IPS DF 4.7 (cell line): ENCODE results near the gene IL2RA.
"Not testable (repeated sequence)": the region's sequence is repeated elsewhere in the genome, so short reads cannot be mapped to it uniquely, and the experiment has no call there.

Source experiments
- DNase-seq: peaks from one replicate; pipeline ENCODE4 v3.0.0-alpha.2; 2013; ENCODE audit warnings: low spot score; ENCODE audit errors: extremely low read depth

The IL2RA gene

DNA sequence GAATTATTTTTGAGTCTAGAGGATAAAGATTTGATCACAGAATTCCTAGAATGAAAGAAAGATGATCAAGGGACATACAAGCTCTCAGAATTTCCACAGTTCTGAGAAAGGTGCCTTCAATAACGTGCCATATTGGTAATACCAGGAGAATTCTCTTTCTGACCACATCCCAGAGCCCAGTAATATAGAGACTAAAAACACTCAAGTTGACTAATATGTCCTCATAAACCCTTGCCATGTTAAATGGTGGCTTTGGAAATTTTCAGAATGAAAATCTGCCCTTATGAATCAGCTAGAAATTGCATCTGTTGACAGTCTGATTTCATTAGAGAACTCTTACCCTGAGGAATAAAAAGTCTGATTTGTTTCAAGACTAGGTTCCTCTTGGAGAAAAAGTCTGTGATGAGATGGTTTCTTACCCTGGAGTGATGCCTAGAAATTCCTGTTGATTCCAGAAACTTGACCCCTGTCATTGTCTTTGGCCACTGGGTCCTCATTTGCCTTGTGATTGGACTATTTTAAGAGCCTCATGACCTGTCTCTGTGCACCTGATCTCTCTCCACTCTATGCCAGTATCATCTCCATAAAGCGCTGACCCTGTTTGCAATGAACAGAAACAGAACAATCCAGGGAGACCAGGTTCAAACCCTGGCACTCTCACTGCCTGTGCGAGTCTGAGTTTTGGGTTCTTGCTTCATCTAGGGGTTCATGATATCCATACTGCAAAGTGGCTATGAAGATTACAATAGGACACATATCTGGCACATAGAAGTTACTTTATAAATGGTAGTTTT, 3.3 kb downstream of the IL2RA start:
- DNase-seq = no peak

DNA sequence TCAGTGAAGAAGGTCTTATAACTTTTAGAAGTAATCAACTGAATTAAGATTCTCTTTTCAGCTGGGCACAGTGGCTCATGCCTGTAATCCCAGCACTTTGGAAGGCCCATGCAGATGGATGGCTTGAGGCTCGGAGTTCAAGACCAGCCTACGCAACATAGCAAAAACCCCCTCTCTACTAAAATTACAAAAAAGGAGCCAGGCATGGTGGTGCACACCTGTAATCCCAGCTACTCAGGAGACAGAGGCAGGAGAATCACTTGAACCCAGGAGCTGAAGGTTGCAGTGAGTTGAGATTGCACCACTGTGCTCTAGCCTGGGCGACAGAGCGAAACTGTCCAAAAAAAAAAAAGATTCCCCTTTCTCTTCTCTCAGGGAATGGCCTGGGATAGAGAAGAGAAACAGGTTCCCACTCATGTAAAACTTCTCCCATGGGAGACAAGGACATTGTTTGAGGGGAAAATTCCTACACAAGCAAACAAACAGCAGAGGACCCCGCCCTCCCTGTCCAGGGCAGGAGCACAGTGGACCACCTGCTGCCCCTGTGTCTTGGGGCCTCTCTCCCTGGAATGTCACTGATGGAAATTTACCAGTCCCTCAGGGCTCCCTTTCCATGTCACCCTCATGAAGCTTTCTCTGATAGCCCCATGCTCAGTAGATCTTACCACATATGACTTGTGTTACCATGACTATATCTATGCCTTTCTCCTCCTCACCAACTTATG, 5.6 kb downstream of the IL2RA start:
- no peak for DNase-seq

DNA sequence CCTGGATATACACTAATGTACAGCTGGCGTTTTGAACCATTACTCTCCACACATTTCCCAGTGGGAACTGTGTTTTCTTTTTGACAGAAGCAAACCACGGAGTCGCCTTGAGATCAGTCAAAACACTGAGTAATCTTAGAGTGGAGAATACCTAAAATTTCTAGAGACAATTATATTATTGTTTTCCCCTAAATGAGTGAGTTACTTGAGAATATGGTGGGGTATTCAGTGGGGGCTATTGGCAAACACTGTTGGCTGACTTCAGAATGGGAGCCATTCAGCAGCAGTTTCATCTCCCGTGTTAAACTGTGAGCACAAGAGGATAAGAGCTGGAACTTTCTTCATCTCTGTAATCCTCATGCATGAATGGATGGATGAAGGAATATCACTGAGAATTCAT, 6.2 kb downstream of the IL2RA start:
- DNase-seq = no peak

DNA sequence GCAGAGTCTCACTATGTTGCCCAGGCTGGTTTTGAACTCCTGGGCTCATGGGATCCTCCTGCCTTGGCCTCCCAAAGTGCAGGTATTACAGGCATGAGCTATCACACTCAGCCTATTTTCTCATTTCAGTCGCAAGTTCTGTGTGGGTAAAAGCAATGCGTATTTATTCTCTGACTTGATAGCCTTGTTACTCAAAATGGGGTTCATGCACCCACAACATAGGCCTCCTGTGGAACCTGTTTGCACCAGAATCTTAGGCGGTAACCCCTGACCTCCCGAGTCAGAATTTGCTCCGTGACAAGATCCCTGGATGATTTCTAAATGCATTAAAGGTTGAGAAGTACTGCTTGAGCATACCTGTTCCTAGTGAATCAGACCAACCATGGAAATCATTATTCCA, 7.3 kb downstream of the IL2RA start:
- DNase-seq = no peak

DNA sequence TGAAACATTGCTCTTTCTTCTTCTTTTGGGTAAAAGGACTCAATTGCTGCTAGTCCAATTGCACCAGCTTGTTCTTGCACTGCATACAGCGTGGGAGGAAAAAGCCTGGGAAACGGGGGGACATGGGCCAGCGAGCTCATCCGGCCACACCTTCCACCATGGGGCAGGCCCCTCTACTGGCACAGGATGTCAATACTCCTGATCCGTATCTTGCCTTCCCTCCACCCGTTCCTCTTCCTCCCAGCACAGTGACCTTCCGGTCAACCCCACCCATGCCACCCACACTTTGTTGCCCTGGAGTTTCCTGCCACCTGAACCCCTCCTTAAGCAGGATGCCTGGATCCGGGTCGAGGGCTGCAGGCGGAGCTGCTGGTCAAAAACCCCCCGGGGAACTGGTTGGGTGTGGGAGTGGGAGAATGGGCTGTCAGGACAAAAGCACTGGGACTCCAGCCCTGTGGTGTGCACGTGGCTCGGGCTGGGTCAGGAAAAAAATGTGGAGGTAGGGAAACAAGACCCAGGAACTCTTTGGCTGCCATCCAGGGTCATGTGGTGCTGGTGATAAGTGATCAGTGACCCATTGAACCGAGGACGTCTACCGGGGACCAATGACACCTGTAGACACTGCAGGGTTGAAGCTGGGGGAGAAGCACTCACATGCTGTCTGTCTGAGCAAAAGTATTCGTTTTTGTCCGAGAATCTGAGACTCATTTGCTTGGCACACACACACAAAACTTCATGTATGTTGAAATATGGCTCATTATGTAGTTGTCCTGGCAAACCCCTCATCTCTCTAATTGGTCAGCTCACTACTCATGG, 8.1 kb downstream of the IL2RA start:
- no peak for DNase-seq

DNA sequence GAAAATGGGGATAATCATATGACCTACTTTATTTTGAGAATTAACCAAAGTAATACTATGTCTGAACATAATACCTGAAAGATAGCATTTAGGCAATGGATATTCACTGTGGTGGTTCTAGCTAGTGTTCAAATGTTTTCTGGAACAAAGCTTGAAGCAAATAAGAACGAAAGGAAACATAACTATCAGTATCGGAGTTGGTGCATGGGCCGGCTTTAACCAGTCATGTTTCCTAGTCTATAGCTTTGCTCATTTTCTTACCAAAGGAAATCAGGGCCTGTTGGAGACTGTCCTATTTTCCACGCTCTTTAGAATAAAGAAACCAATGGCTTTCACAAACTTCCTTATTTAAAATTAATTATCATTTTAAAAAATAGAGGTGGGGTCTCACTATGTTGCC, 8.9 kb downstream of the IL2RA start:
- no peak for DNase-seq

DNA sequence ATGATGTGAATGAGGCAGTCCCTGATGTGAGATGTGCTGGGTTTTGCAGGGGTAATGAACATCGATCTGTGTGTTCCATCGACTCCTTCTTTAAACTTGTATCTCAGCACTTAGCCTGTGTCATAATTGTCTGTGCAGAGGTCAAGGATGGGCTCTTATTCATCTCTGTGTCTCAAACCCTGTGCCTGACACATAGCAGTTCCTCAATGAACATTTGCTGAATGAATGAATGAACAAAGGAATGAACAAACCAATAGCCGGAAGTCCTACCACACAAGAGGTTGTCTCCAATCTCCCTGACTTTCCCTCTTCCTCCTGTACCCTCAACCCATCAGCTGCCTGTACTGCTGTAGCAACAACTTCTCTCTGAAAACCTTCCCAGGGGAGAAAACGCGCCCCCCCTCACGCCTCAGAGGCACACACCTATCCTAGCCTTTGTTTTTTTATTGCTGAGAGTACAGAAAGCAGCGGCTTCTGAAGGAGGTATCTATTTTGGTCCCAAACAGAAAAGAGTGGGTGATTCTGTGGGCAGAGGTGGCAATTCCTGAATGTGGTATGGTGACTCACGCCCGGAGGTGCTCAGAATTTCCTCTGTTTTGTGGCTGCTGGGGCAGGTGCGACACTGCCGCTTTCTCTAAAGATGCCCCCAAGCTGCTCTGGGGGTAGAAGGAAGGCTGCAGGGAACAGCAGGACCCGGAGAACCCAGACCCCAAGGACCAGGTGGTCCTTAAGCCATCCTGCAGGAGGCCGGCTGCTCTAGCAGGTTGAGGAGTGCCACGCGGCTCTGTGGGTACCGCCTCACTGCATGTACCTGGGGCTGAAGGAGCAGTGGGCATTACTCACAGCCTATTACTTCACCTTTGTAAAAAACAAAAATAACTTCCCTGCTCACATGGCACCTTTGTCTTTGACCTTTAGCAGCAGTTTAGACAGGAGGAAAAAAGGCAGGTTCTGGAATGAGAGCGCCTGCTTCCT, 9.6 kb downstream of the IL2RA start:
- no peak for DNase-seq

DNA sequence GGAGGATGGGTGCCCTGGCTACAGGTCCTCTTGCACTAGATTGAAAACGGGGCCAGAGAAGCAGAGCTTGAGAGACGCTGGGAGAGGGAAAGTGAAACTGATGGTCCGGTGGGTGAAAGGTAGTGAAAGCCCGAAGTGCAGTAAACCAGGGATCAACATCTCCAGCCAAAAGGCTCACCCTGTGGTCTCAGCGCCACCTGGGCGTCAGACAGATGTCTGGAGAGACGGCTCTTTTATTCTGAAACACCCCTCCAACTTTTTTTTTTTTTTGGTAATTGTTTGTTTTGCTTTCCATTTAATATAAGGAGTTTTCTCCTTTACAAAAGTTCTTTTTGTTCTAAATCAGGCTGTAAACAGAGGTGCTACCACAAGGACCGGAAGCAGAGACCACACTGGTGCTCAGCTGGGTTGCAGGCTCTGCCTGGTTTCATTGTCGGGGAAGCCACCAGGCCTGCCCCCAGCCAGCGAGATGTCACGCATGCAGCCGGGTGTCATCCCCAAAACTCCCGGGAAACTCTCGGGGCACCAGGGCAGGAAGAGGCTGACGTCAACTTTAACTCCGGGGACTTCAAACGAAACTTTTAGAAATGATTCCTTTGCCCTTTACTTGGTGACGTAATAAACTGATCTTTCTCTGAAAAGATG, 11.2 kb downstream of the IL2RA start:
- no peak for DNase-seq

DNA sequence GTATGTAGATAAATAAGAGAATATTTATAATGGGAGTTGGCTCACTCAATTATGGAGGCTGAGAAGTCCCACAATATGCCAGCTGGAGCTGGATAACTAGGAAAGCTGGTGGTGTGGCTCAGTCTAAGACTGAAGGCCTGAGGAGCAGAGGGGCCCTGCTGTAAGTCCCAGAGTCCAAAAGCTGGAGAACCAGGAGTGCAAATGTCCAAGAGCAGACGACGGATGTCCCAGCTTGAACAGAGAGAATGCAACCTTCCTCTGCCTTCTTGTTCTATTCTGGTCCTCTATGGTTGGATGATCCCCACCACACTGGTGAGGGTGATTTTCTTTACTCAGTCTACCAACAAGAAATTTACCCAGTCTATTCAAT, 13.2 kb downstream of the IL2RA start:
- no peak for DNase-seq

DNA sequence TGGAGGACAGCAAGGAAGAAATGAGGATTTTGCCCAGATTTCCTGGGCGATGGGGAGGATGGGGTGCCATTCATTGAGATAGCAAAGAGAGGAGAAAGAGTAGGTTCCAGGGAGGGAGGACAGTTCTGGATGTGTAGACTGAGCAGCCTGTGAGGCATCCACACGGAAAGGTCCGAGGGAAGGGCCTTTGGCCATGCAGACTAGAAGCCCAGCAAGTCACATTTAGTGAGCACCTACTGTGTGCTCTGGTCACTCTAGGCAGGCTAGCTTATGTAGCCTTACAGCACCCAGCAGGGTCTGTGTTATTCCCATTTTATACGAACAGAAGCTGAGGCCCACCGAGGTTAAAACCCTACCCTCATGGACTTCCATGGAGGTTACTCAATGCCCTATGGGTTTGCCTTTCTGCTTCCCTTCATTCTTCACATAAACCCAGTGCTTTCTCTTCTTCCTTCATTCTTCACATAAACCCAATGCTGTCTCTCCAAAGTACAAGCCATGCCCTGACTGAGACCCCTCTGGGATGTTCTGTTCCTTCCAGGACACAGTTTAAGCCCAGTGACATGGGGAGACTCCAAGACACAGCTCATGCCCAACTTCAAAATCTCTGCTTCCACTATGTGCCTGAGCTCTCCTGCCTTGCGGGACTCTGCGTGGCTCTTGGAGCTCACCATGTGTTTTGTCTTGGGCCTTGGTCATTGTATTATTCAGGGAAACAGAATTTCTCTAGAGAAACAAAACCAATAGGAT, 13.7 kb downstream of the IL2RA start:
- DNase-seq = no peak

DNA sequence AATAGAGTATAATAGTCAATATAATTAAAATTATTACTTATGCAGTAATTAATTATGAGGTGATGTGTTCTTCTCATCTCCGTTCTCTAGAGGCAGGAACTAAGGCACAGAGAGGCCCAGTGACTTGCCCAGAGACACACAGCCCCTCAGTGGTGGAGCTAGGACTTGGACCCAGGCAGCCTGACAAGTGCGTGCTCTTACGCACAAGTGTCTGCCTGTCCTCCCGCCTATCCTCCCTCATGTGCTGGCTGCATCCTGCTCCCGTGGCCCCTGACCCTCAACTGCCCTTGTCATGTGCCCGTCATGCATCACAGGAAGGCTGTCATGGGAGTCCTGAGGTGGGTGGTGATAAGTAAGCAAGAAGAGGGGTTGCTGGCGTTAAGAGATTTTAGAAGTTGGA, 14.3 kb downstream of the IL2RA start:
- no peak for DNase-seq

DNA sequence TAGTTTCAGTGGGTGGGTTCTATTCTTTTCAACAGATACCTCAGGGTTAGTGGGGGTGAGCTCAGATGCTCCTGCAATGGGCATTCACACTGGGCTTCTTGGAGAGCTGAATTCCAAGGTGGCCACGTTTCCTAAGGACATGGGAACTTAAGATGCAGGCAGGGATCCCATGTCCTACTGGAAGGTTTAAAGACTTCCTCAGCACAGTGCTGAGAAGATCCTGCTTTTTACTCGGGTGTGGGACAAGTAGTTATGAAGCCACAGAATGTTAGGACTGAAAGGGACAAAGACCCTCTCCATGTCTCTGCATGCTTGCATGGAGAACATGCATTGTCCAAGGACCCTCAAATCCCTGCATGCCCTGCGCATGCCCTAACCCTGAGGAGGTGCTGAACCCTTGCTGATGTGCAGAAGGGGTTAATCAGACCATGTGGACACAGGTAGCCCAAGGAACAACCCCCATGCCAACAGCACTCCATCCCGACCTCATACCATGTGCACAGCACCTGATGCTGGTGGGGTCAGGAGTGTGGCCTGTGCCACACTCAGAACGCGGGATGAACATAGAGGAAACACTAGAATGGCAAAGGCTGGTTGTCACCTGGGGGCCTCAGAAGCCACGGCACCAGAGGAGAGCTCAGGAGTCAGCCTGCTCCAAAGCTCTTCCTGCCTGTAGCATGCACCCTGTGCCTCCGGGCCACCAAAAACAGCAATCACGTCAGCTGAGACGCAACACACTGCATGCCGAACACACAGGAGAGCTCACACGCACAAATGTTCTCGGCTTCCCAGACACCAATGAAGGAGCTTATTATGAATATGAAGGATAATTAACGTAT, 15.2 kb downstream of the IL2RA start:
- DNase-seq = no peak

DNA sequence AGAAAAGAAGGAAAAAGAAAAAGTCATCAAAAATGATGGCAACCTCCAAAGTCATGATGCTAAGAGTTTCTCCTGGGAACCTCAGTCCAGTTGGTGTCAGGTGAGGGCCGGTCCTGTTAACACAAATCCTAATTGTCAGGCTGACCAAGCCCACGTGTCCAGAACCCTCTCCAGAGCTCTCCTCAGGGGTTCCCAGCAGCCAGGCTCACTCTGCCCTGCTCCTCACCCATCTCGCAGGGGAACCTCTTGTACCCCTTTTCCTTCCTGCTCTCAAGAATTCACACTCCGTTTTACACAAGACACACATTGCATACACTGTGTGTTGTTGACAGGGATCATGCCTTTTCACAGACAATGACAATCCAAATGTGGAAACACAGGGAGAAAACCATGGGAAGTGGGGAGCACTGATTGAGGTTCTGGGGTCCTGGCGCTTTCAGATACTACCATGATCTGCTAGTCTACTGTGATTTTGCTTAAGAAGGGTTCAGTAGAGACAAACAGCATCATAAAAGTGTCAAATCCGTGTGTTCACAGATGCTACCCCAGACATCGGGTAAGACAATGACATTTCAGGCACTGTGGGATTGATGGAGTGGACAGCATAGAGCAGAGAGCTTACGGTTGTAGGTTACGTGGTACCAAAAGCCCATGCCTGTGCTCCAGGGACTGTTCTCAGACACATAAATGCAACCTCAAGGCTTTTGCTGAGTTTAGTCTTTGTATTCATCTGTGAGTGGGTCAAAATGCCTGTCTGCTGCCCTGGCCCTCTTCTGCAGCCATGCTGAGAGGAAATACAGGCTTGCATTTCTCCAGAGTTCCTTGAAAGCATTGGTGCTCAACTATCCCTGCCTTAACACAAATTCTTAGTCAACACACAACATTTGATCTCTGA, 16.0 kb downstream of the IL2RA start:
- DNase-seq = no peak

DNA sequence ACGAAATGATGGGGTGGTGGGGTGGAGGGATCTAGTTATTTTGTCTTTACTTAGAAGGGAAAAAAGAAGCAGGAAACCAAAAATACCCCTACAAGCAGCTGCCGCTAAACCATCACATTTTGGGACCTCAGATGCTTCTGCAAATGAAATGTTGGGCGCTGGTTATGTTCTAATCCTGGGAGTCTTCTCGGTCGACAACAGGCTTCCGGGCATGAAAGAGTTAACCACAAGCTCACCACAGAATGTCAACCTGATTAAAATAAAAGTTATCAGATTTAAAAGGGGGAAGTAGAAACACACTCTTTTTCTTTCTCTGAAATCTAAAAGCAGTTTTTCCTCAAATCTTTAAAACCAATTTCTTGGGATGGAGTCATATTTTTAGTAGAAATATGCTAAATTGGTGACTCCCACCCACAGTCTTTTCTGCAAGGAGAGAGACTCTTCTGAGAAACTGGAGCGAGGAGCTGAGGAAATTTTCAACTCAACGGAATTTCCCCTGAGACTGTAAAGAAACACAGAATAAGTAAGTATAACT, 16.8 kb downstream of the IL2RA start:
- DNase-seq = no peak

DNA sequence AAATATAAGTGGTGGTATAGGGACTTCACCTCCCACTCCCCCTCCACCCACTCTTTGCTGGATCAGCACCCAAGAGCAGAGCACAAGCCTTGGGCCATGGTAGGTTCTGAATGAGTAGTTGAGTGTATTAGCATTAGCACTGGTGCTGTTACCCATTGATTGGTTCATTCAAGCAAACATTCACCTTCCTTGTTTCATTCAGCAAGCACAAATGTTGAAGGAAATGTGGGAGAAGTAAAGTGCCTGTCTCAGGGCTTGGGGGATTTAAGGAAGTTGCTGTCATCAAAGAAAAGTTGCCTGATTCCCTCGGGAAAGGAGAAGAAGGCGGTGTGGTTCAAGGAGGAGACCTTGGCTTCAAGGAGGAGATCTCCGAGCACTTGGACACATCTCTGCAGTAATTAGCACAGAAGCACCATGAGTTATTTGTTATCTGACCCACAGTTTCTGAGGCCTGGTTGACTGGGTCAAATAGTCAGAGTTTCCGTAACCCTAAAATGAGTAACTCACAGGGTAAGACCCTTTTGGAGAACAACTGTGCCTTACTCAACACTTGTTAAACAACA, 17.3 kb downstream of the IL2RA start:
- no peak for DNase-seq

DNA sequence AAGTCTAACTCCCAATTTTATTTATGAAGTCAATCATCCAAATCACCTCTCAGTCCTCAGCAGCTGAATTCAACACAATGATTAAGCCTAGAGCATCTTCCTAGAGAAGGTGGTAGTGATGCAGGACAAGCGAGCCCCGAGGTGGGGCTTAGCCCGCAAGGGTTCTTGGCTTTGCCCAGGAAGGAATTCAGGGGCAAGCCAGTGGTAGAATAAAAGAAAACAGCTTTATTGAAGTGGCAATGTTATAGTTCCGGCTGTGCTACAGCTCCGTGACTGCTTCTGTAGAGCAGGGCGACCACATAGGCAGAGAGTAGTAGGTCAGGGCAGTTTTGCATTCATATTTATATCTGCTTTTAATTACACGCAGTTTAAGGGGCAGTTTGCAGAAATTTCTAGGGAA, 18.1 kb downstream of the IL2RA start:
- DNase-seq = no peak

DNA sequence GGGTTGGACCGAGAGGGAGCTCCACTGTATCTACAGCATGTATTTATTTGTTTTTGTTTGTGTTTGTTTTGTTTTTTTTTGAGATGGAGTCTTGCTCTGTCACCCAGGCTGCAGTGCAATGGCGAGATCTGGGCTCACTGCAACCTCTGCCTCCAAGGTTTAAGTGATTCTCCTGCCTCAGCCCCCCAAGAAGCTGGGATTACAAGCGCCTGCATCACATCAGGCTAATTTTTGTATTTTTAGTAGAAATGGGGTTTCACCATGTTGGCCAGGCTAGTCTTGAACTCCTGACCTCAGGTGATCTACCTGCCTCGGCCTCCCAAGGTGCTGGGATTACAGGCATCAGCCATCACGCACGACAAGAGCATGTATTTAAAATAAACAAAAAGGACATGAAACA, 18.8 kb downstream of the IL2RA start:
- DNase-seq = not testable (repeated sequence)
